ENCODE data around the gene TTC31.

Gene TTC31

GRCh38 chr2:74481961-74482800 is 700 bp upstream of the TTC31 start:
- H3K4me3 ChIP-seq (ENCODE audit: low read depth, low read length) = peak overlapping the region; percentile 58
- TF ChIP-seq CTCF (IDR thresholded peaks at IDR 0.05; ENCODE audit: borderline replicate concordance, insufficient read depth, low read depth, low read length) = no peak

- peak overlapping the region; percentile 58 for H3K4me3 ChIP-seq (ENCODE audit: low read depth, low read length)
Observed at GRCh38 chr2:74483675-74484164, 839 bp downstream of the TTC31 start.

- H3K4me3 ChIP-seq (ENCODE audit: low read depth, low read length) = no peak overlapping the region
- TF ChIP-seq CTCF (IDR thresholded peaks at IDR 0.05; ENCODE audit: borderline replicate concordance, insufficient read depth, low read depth, low read length) = no peak
Observed at GRCh38 chr2:74486141-74486540, 3.3 kb downstream of the TTC31 start.

GRCh38 chr2:74488643-74489481 is 6.0 kb downstream of the TTC31 start:
- no peak overlapping the region for H3K4me3 ChIP-seq (ENCODE audit: low read depth, low read length)
- no peak for TF ChIP-seq CTCF (IDR thresholded peaks at IDR 0.05; ENCODE audit: borderline replicate concordance, insufficient read depth, low read depth, low read length)

GRCh38 chr2:74489906-74490305 is 7.0 kb downstream of the TTC31 start:
- no peak for TF ChIP-seq CTCF (IDR thresholded peaks at IDR 0.05; ENCODE audit: borderline replicate concordance, insufficient read depth, low read depth, low read length)
- no peak overlapping the region for H3K4me3 ChIP-seq (ENCODE audit: low read depth, low read length)

- no peak for TF ChIP-seq CTCF (IDR thresholded peaks at IDR 0.05; ENCODE audit: borderline replicate concordance, insufficient read depth, low read depth, low read length)
- H3K4me3 ChIP-seq (ENCODE audit: low read depth, low read length) = no peak overlapping the region
Observed at GRCh38 chr2:74491648-74492544, 9.0 kb downstream of the TTC31 start.

GRCh38 chr2:74493546-74493945 is 10.7 kb downstream of the TTC31 start:
- TF ChIP-seq CTCF (IDR thresholded peaks at IDR 0.05; ENCODE audit: borderline replicate concordance, insufficient read depth, low read depth, low read length) = no peak
- no peak overlapping the region for H3K4me3 ChIP-seq (ENCODE audit: low read depth, low read length)
